Left hindlimb (tissue), 1 donor: ENCODE data around the gene JARID2.
A peak's percentile ranks its signal among the peaks of the same experiment; 100 is the strongest.

Source experiments
- DNase-seq: peaks from one replicate; pipeline ENCODE4 v3.0.0-alpha.2; 2018

The JARID2 gene

GRCh38 chr6:15556711-15557110, 310.8 kb downstream of the JARID2 start:
- no peak for DNase-seq

- no peak for DNase-seq
Observed at GRCh38 chr6:15557174-15557573, 311.3 kb downstream of the JARID2 start.

- no peak for DNase-seq
Observed at GRCh38 chr6:15560713-15561112, 314.8 kb downstream of the JARID2 start.

DNA sequence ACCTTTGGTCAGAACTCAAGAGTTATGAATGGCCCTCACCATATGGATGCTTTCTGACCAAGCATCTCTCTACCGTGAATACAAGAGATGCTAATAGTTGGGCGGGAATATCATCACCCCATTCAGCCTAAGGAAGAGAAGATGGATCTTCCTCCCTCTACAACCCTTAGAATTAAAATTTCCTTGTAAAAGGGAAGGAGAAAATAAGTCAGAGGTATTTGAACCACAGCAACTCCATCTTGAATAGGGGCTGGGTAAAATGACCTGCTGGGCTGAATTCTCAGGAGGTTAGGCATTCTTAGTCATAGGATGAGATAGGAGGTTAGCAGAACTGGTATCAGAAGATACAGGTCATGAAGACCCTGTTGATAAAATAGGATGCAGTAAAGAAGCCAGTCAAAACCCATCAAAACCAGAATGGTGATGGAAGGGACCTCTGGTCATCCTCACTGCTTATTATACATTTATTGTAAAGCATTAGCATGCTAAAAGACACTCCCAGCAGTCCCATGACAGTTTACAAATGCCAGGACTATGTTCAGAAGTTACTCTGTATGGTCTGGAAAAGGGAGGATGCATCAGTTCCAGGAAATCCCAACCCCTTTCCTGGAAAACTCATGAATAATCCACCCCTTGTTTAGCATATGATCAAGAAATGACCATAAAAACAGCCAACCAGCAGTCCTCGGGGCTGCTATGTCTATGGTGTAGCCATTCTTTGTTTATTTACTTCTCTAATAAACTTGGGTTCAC, 315.8 kb downstream of the JARID2 start:
- DNase-seq = no peak

- no peak for DNase-seq
Observed at GRCh38 chr6:15562977-15563376, 317.1 kb downstream of the JARID2 start.

- DNase-seq = peak; percentile 43
Observed at GRCh38 chr6:15569035-15569995, 323.4 kb downstream of the JARID2 start.

DNA sequence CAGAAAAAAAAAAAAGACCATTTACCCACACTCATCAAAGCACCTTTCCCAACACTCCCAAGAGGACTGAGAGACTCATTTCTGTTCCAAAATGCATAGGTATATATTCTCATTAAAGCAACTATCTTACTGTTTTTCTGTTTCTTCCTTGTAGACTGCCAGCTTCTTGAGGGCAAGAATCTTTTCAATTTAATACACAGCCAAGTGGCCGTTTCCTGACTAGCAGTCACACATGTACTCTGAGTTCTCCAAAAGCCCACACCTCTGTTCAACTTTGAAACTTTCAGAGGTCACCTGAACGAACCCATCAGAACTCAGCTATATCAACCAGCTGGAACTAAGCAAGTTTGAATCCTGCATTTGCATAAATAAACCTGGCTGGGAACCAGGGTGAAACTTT, 324.3 kb downstream of the JARID2 start:
- DNase-seq = no peak
